Erythroblast (primary cell): ENCODE measurements around the gene EVA1B.

Experiments used
- GATA1 ChIP-seq: IDR thresholded peaks from 2 replicates; pipeline ENCODE4 v1.6.1; 2011; ENCODE audit warnings: low read depth, mild to moderate bottlenecking, control low read depth, low read length, moderate library complexity
- POLR2A ChIP-seq: IDR thresholded peaks from 2 replicates; pipeline ENCODE4 v1.6.1; 2011; ENCODE audit warnings: mild to moderate bottlenecking, low read length

DNA sequence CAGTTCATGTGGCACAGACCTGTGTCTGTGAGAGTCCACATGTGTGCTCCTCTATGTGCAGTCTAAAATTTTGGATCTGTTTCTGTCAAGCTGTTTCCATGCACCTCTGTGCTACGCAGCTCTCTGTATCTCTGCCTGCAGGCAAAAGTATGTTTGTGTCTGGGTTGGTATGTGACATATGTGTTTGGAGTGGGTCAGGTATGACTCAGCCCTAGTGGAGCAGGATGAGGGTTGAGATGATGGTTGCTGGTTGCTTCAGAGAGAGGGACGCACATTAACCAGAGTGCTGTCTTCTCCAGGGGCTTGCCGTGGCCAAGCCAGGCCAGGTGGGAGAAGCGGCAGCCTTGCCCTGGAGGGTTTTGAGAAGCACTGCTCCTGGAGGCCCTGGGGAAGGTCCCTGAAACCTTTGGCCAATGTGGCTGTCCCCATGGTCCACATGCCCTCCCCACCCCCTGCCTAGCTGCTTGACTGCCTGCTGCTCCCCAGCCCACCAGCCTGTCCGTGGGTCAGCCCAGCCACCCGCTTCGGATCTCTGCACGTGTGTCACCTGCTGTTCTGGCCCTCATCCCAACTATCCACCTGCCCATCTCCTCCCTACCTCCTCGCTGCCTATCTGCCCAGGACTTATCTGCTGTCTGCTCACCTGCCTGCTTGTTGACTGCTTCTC lies 4.1 kb upstream of the EVA1B start:
- TF ChIP-seq POLR2A (no peak), GATA1 (no peak)
